Glomerular visceral epithelial cell (primary cell): Measurements from ENCODE around the gene FFAR2.

ENCODE experiments used
- DNase-seq: peaks from one replicate; pipeline ENCODE4 v3.0.0-alpha.2; 2016; ENCODE audit errors: extremely low spot score

FFAR2 gene

DNA sequence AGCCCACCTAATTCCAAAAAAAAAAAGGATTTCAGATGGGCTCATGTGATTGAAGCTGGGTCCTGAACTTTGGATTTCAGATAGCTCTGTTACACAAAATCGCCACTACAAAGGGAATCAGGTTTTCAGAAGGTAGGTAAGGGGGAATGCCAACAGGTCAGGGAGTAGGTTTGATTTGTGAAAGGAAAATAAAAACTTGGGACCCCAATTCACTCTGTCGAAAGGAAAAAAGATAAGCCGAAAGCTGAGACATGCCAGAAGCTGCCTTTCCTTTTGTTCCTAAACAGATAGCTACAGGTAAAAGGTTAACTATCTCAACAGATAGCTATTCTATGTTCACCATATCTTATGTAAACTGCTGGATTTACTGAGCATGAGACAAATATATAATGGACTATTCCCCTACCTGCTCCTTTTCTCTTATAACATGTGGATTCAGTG lies 38.2 kb downstream of the FFAR2 start:
- no peak for DNase-seq

DNA sequence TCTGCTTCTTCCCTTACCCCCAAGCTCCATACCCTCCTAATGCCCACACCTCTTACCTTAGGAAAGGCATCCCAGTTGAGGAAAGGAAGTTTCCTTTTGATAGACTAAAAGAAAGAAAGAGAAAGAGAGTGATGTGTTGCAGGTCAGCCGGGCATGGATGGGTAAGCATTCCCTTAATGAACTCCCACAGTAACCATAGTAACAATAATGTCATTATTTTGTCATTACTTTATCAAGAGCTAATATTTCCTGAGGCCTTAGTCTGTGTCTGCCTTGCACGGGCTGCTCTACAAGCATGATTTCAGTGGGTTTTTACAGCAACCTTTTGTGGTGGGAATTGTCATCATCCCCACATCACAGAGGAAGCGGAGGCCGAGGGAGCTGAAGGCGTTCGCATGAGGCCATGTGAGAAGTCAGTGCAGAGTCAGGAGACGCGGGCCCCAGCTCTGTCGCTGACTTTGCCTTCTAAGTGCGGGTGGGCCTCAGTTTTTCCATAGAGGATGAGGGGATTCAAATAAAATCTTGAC lies 39.7 kb downstream of the FFAR2 start:
- no peak for DNase-seq

GRCh38 chr19:35488677-35489076 lies 40.6 kb downstream of the FFAR2 start:
- no peak for DNase-seq

GRCh38 chr19:35490364-35490763 lies 42.3 kb downstream of the FFAR2 start, which contains the start of gene KRTDAP:
KRTDAP (minus strand) TSS chr19:35490464; CDS start chr19:35490442, 22 bp downstream.
- no peak for DNase-seq

GRCh38 chr19:35491836-35492360 lies 43.8 kb downstream of the FFAR2 start:
- no peak for DNase-seq

- no peak for DNase-seq
Measured at GRCh38 chr19:35493971-35494370, 45.9 kb downstream of the FFAR2 start.

DNA sequence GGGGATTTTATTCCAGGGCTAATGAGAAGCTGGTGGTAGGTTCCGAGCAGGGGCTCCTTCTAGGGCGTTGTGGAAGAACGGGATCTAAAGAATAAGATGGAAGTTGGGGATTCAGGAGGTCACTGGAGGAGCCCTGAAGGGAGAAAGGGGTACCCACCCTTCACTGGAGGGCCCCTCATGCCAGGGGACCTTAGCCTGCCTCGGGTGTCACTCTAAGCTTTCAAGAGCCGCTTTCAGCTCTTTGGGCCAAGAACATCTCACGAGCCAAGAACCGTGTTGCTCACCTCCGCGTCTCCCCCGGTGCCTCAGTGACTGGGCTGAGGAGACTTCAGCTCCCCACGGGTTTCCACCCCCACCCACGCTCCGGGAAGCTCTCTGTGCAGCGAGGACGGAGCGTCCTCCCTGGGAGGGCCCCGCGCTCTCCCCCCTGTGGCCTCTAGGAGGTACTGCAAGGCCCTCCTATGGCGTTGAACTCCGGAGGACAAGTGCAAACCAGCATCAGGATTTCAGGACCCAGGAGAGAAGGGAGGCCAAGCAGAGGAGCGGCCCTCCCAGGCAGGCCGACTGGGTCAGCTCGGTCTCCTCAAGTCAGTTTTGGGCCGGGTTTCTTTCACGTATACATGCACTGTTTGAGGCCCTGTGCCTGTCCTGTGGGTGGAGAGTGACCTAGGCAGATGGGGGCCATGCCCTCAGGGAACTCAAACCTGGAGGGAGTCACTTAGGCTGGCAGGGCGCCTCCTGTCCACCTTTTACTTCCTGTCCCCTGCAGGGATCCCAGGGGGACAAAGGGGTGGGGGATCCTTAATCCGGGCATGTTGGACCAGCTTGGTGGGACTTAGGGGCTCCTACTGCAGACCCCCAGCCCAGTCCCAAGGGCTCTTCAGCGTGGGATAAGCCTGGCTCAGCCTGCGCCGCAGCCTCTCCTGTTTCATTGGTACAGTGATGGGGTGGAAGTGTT lies 47.3 kb downstream of the FFAR2 start:
- peak; percentile 72 for DNase-seq

- no peak for DNase-seq
Measured at GRCh38 chr19:35497406-35497805, 49.3 kb downstream of the FFAR2 start.

- DNase-seq = no peak
Measured at GRCh38 chr19:35498220-35498619, 50.2 kb downstream of the FFAR2 start.

- DNase-seq = no peak
Measured at GRCh38 chr19:35498984-35499527, 51.0 kb downstream of the FFAR2 start.

- no peak for DNase-seq
Measured at GRCh38 chr19:35500611-35501010, 52.6 kb downstream of the FFAR2 start.
